H9 (cell line): ENCODE results near the gene TXNRD1. TPM values are rescaled to one million over a fixed set of nuclear protein-coding genes. Genes with fewer than 3 reads are reported as not detected.

Experiments used
- DNase-seq: peaks from one replicate; pipeline ENCODE4 v3.0.0-alpha.2; 2017
- H2AFZ ChIP-seq: one replicate; pipeline ENCODE4 v1.6.1; 2013; ENCODE audit warnings: mild to moderate bottlenecking, low read length, control low read depth, moderate library complexity
- H2AK5ac ChIP-seq: 2 replicates; pipeline ENCODE4 v1.6.1; 2013; ENCODE audit warnings: low read length, control low read depth, mixed read lengths; ENCODE audit not compliant: insufficient read length
- H2BK120ac ChIP-seq: one replicate; pipeline ENCODE4 v1.6.1; 2013; ENCODE audit warnings: low read depth, mild to moderate bottlenecking, low read length, control low read depth, inconsistent platforms; ENCODE audit not compliant: poor library complexity, severe bottlenecking
- H2BK12ac ChIP-seq: 2 replicates; pipeline ENCODE4 v1.6.1; 2013; ENCODE audit warnings: low read length, control low read depth, mixed read lengths, low read depth; ENCODE audit not compliant: insufficient read length
- H2BK15ac ChIP-seq: 2 replicates; pipeline ENCODE4 v1.6.1; 2013; ENCODE audit warnings: low read depth, low read length, control low read depth
- H2BK20ac ChIP-seq: one replicate; pipeline ENCODE4 v1.6.1; 2013; ENCODE audit warnings: low read depth, mild to moderate bottlenecking, low read length, control low read depth, inconsistent platforms; ENCODE audit not compliant: poor library complexity, severe bottlenecking
- H2BK5ac ChIP-seq: 2 replicates; pipeline ENCODE4 v1.6.1; 2013; ENCODE audit warnings: low read length, control low read depth, mixed read lengths; ENCODE audit not compliant: insufficient read length
- H3K14ac ChIP-seq: 2 replicates; pipeline ENCODE4 v1.6.1; 2013; ENCODE audit warnings: low read length, control low read depth; ENCODE audit not compliant: insufficient read depth
- H3K18ac ChIP-seq: 2 replicates; pipeline ENCODE4 v1.6.1; 2013; ENCODE audit warnings: low read depth, mild to moderate bottlenecking, mixed read lengths, low read length, control low read depth; ENCODE audit not compliant: insufficient read length
- H3K23ac ChIP-seq: 2 replicates; pipeline ENCODE4 v1.6.1; 2013; ENCODE audit warnings: low read length, control low read depth, mixed read lengths, low read depth; ENCODE audit not compliant: insufficient read length
- H3K23me2 ChIP-seq: 2 replicates; pipeline ENCODE4 v1.6.1; 2013; ENCODE audit warnings: low read depth, mild to moderate bottlenecking, mixed read lengths, low read length, control low read depth; ENCODE audit not compliant: insufficient read length, poor library complexity, severe bottlenecking
- H3K27ac ChIP-seq: 2 replicates; pipeline ENCODE4 v1.5.1; 2013; ENCODE audit warnings: low read length, control low read depth, mixed read lengths, low read depth; ENCODE audit not compliant: insufficient read length
- H3K27me3 ChIP-seq: 2 replicates; pipeline ENCODE4 v1.6.1; 2013; ENCODE audit warnings: low read length, control low read depth, inconsistent platforms; ENCODE audit not compliant: insufficient read depth
- H3K4ac ChIP-seq: 2 replicates; pipeline ENCODE4 v1.6.1; 2013; ENCODE audit warnings: low read depth, mild to moderate bottlenecking, control low read depth, inconsistent platforms, low read length, moderate library complexity
- H3K4me1 ChIP-seq: 2 replicates; pipeline ENCODE4 v1.6.1; 2013; ENCODE audit warnings: low read length, control low read depth, inconsistent platforms; ENCODE audit not compliant: insufficient read depth
- H3K4me2 ChIP-seq: 2 replicates; pipeline ENCODE4 v1.6.1; 2013; ENCODE audit warnings: low read length, control low read depth, mixed read lengths; ENCODE audit not compliant: insufficient read length, insufficient read depth
- H3K56ac ChIP-seq: 2 replicates; pipeline ENCODE4 v1.6.1; 2013; ENCODE audit warnings: low read depth, mild to moderate bottlenecking, mixed read lengths, low read length, control low read depth; ENCODE audit not compliant: insufficient read length
- H3K79me1 ChIP-seq: 2 replicates; pipeline ENCODE4 v1.6.1; 2013; ENCODE audit warnings: low read depth, mild to moderate bottlenecking, moderate library complexity, low read length, control low read depth, inconsistent platforms; ENCODE audit not compliant: insufficient read depth, poor library complexity, severe bottlenecking
- H3K79me2 ChIP-seq: 2 replicates; pipeline ENCODE4 v1.6.1; 2013; ENCODE audit warnings: low read length, control low read depth, inconsistent platforms; ENCODE audit not compliant: insufficient read depth
- H3K9ac ChIP-seq: 2 replicates; pipeline ENCODE4 v1.6.1; 2013; ENCODE audit warnings: low read length, control low read depth, mixed read lengths; ENCODE audit not compliant: insufficient read length; ENCODE audit errors: extremely low read depth
- H3K9me3 ChIP-seq: one replicate; pipeline ENCODE4 v1.6.1; 2013; ENCODE audit warnings: low read depth, low read length, inconsistent platforms; ENCODE audit not compliant: control insufficient read depth
- H3T11ph ChIP-seq: one replicate; pipeline ENCODE4 v1.6.1; 2013; ENCODE audit warnings: mild to moderate bottlenecking, low read length, control low read depth, inconsistent platforms
- H4K20me1 ChIP-seq: one replicate; pipeline ENCODE4 v1.6.1; 2013; ENCODE audit not compliant: control insufficient read depth, insufficient read length, insufficient read depth
- H4K5ac ChIP-seq: 2 replicates; pipeline ENCODE4 v1.6.1; 2013; ENCODE audit warnings: low read depth, mild to moderate bottlenecking, mixed read lengths, low read length, control low read depth; ENCODE audit not compliant: insufficient read length
- H4K8ac ChIP-seq: replicated peaks from 2 replicates; pipeline ENCODE4 v1.6.1; 2013; ENCODE audit warnings: low read length, control low read depth, mixed read lengths, low read depth; ENCODE audit not compliant: insufficient read length
- H4K91ac ChIP-seq: 2 replicates; pipeline ENCODE4 v1.6.1; 2013; ENCODE audit warnings: low read depth, mild to moderate bottlenecking, moderate library complexity, mixed read lengths, low read length, control low read depth; ENCODE audit not compliant: insufficient read length
- H3K27ac Mint-ChIP-seq, 3 experiments: 2 replicates in 2 of 3; 3 replicates in 1 of 3; pipeline ENCODE4 v1.8.0; 2020 to 2021; ENCODE audit warnings: mixed read lengths in 3 of 3, mild to moderate bottlenecking in 1 of 3, moderate library complexity in 1 of 3
- H3K27me3 Mint-ChIP-seq: 2 replicates; pipeline ENCODE4 v1.8.0; 2021; ENCODE audit warnings: low read depth, mild to moderate bottlenecking, moderate library complexity, mixed read lengths
- H3K36me3 Mint-ChIP-seq, 3 experiments: 2 replicates in 2 of 3; 3 replicates in 1 of 3; pipeline ENCODE4 v1.8.0; 2020 to 2021; ENCODE audit warnings: low read depth in 3 of 3, mixed read lengths in 3 of 3; ENCODE audit not compliant: insufficient read depth in 1 of 3
- H3K4me1 Mint-ChIP-seq, 2 experiments: 2 replicates each; pipeline ENCODE4 v1.8.0; 2020; ENCODE audit warnings: mixed read lengths in 2 of 2
- H3K4me3 Mint-ChIP-seq, 2 experiments: 2 replicates in 1 of 2; 3 replicates in 1 of 2; pipeline ENCODE4 v1.8.0; 2020 to 2021; ENCODE audit warnings: mild to moderate bottlenecking in 2 of 2, mixed read lengths in 2 of 2, moderate library complexity in 1 of 2
- H3K9me3 Mint-ChIP-seq, 2 experiments: 2 replicates in 1 of 2; 3 replicates in 1 of 2; pipeline ENCODE4 v1.8.0; 2020; ENCODE audit warnings: mild to moderate bottlenecking in 2 of 2, mixed read lengths in 2 of 2, moderate library complexity in 1 of 2
- CTCF ChIP-seq: fragments of 200-600 bp; sonication (generic); conservative IDR thresholded peaks from 3 replicates; pipeline ENCODE4 v1.8.0; 2021; ENCODE audit warnings: antibody characterized with exemption, mild to moderate bottlenecking
- WGBS: extraction: QIAGEN DNeasy Blood & Tissue Kit; methylation state at CpG from one replicate; pipeline ENCODE4 v1.1.7; 2013; ENCODE audit warnings: missing lambda C conversion rate, low lambda C conversion rate, mixed read lengths; ENCODE audit not compliant: insufficient read length; ENCODE audit errors: extremely low coverage; 5-methylcytosine and 5-hydroxymethylcytosine counted together
- total RNA-seq: library from RNA; stranded (reverse); gene quantifications from 2 replicates; pipeline ENCODE4 v1.2.1, GENCODE V29; 2021

The TXNRD1 gene
- total RNA-seq, 1 experiment from 2014 or later = 100 TPM

- Mint-ChIP-seq H3K4me1 (peaks cover 46 to 48% of the 10 kb centered on the region in 2 experiments), H3K36me3 (peaks cover 17 to 37% (median 27%) of the 10 kb centered on the region in 3 experiments; a peak in 6 of 7 replicates), H3K9me3 (no peaks in the 10 kb centered on the region), H3K27ac (peak within 1 kb of the TSS in 2 of 3 experiments; percentile 85 to 88; a peak in 4 of 7 replicates), H3K4me3 (peak within 1 kb of the TSS; percentile 38 to 57; a peak in 3 of 5 replicates), H3K27me3 (no peaks in the 10 kb centered on the region)
- Histone ChIP-seq H3K14ac (peak within 1 kb of the TSS; percentile 63; the same call in 1 of the 2 replicates), H2BK20ac (no peak within 1 kb of the TSS), H3K9ac (no peak within 1 kb of the TSS), H3T11ph (no peak within 1 kb of the TSS), H3K4ac (no peak within 1 kb of the TSS), H2BK12ac (no peak within 1 kb of the TSS), H4K91ac (no peak within 1 kb of the TSS), H2BK5ac (no peak within 1 kb of the TSS), H3K4me1 (no peaks in the 10 kb centered on the region), H3K18ac (peak within 1 kb of the TSS; percentile 52), H3K9me3 (no peaks in the 10 kb centered on the region), H3K27me3 (no peaks in the 10 kb centered on the region), H3K56ac (no peak within 1 kb of the TSS), H3K79me2 (peaks cover 15% of the 10 kb centered on the region; the same call in 1 of the 2 replicates), H4K8ac (no peak within 1 kb of the TSS), H2BK120ac (no peak within 1 kb of the TSS), H2BK15ac (no peak within 1 kb of the TSS), H4K20me1 (no peaks in the 10 kb centered on the region), H3K23ac (no peak within 1 kb of the TSS), H3K27ac (no peak within 1 kb of the TSS), H3K23me2 (peaks cover 3% of the 10 kb centered on the region), H3K4me2 (peak within 1 kb of the TSS; percentile 26), H4K5ac (no peak within 1 kb of the TSS), H2AFZ (no peak within 1 kb of the TSS), H3K79me1 (no peaks in the 10 kb centered on the region), H2AK5ac (no peak within 1 kb of the TSS)
- DNase-seq = peak; percentile 92
- no peak for TF ChIP-seq CTCF
- WGBS = no CpG with 5 or more reads among the region's 63 CpGs
These were observed 88.1 kb downstream of the TXNRD1 start, which contains the start of gene EID3 for GRCh38 chr12:104303538-104304151. Gene EID3 (plus strand): TSS chr12:104303739. CDS start chr12:104303935, 196 bp downstream.
